NCI-H446 (cell line): ENCODE data around the gene PTGS1.
"Not testable (repeated sequence)": the region's sequence is repeated elsewhere in the genome, so short reads cannot be mapped to it uniquely, and the experiment has no call there.

ENCODE experiments used
- DNase-seq, 2 experiments: peaks; one replicate each; lab custom pipeline; 2025; lab: John Stamatoyannopoulos, UW

PTGS1 gene

GRCh38 chr9:122398371-122398924 lies 27.6 kb downstream of the PTGS1 start:
- no peak for DNase-seq

DNA sequence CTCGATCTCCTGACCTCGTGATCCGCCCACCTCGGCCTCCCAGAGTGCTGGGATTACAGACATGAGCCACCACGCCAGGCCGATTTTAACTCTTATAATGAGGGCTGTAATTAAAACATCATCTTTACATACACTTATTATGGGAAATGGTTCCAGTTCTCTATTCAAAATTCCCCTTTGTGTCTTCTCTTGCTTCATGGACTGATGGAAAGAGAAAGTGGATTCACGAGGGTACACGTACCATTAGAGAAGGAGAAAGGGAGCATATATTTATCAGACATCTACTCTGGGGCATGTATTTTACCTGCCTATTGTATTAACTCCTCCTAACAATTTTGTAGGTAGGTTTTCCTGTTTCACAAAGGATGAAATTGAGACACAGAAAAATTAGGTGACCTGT lies 31.1 kb downstream of the PTGS1 start:
- no peak for DNase-seq

- no peak for DNase-seq
Measured at GRCh38 chr9:122402403-122402871, 31.6 kb downstream of the PTGS1 start.

GRCh38 chr9:122402874-122403273 lies 32.0 kb downstream of the PTGS1 start:
- DNase-seq, result no peak

- no peak for DNase-seq
Measured at GRCh38 chr9:122403381-122404000, 32.7 kb downstream of the PTGS1 start.

DNA sequence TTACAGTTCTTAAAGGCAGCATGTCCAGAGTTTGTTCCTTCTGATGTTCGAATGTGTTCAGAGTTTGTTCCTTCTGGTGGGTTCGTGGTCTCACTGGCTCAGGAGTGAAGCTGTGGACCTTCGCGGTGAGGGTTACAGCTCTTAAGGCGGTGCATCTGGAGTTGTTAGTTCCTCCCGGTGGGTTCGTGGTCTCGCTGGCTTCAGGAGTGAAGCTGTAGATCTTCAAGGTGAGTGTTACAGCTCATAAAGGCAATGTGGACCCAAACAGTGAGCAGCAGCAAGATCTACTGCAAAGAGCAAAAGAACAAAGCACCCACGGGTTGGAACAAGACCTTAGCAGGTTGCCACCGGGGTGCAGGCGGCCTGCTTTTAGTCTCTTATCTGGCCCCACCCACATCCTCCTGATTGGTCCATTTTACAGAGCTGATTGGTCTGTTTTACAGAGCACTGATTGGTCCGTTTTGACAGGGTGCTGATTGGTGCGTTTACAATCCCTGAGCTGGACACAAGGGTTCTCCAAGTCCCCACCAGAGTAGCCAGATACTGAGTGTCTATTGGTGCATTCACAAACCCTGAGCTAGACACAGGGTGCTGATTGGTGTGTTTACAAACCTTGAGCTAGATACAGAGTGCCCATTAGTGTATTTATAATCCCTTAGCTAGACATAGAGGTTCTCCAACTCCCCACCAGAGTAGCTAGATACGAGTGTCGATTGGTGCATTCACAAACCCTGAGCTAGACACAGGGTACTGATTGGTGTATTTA lies 34.7 kb downstream of the PTGS1 start:
- DNase-seq, result not testable (repeated sequence)

DNA sequence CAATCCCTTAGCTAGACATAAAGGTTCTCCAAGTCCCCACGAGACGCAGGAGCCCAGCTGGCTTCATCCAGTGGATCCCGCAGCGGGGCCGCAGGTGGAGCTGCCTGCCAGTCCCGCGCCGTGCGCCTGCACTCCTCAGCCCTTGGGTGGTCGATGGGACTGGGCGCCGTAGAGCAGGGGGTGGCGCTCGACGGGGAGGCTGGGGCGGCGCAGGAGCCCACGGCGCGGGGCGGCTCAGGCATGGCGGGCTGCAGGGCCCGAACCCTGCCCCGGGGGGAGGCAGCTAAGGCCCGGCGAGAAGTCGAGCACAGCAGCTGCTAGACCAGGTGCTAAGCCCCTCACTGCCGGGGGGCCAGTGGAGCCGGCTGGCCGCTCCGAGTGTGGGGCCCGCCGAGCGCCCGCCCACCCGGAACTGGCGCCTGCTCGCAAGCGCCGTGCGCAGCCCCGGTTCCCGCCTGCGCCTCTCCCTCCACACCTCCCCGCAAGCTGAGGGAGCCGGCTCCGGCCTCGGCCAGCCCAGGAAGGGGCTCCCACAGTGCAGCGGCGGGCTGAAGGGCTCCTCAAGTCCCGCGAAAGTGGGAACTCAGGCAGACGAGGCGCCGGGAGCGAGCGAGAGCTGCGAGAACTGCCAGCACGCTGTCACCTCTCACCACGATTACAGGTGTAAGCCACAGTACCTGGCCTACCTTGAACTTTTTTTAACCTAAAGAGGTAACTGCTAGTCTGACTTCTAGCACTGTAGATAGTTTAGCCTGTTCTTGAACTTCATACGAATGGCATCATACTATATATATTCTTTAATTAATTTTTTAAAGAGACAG lies 35.5 kb downstream of the PTGS1 start:
- no peak for DNase-seq

- DNase-seq, result not testable (repeated sequence)
Measured at GRCh38 chr9:122414108-122414507, 43.3 kb downstream of the PTGS1 start.

GRCh38 chr9:122418016-122418415 lies 47.2 kb downstream of the PTGS1 start:
- DNase-seq, result no peak

GRCh38 chr9:122420315-122420714 lies 49.5 kb downstream of the PTGS1 start:
- no peak for DNase-seq

DNA sequence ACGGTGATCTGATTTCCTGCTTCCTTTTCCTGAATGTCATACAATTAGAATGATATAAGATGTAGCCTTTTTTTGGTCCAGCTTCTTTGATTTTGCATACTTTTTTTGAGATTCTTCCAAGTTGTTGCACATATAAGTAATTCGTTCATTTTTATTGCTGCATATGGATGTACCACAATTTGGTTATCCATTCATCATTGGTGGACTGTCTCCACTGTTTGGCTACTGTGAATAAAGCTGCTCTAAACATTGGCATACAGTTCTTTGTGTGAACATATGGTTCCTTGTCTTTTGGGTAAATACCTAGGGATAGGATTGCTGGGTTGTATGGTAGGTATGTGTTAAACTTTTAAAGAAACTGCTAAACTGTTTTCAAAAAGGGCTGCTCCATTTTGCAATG lies 54.3 kb downstream of the PTGS1 start:
- DNase-seq, result no peak

- no peak for DNase-seq
Measured at GRCh38 chr9:122426723-122427122, 55.9 kb downstream of the PTGS1 start.

GRCh38 chr9:122442568-122442967 lies 71.7 kb downstream of the PTGS1 start:
- DNase-seq, result no peak

DNA sequence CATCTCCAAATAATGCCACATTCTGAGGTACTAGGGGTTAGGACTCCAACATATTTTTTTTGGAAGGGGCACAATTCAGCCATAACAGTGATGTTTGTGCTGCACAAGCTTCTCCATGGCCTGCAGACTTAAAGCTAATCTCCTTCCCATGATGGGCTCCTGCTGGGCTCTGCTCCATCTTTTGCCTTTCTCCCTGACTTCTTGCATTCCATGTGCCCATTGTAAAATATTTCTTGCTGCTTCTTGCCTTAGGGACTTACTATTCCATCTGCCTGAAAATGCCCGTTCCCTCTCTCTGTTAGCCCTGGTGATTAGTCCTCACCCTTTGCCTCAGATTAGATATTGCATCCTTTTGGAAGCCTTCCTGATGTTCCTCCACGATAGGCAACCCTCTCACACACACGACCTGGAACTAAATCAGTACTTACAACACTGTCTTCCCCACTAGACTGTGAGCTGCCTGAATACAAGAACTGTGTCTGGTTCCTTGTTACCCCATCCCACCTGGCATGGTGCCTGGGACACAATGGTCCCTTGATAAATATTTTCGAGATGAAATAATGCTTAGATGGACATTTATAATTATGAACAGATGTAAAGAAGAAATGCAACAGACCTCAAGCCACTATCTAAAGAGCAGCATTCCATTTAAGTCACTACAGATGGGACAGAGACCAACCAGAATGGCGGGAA lies 73.4 kb downstream of the PTGS1 start:
- no peak for DNase-seq
